ENCODE results near the gene TSPAN33.

The TSPAN33 gene

DNA sequence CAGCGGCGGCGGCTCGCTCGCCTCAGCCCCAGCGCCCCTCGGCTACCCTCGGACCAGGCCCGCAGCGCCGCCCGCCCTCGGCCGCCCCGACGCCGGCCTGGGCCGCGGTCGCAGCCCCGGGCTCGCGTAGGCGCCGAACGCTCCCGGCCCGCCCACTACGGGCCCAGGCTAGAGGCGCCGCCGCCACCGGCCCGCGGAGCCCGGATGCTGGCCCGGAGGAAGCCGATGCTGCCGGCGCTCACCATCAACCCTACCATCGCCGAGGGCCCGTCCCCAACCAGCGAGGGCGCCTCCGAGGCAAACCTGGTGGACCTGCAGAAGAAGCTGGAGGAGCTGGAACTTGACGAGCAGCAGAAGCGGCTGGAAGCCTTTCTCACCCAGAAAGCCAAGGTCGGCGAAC, 18.2 kb upstream of the TSPAN33 start:
- TF ChIP-seq, protein P1, sequence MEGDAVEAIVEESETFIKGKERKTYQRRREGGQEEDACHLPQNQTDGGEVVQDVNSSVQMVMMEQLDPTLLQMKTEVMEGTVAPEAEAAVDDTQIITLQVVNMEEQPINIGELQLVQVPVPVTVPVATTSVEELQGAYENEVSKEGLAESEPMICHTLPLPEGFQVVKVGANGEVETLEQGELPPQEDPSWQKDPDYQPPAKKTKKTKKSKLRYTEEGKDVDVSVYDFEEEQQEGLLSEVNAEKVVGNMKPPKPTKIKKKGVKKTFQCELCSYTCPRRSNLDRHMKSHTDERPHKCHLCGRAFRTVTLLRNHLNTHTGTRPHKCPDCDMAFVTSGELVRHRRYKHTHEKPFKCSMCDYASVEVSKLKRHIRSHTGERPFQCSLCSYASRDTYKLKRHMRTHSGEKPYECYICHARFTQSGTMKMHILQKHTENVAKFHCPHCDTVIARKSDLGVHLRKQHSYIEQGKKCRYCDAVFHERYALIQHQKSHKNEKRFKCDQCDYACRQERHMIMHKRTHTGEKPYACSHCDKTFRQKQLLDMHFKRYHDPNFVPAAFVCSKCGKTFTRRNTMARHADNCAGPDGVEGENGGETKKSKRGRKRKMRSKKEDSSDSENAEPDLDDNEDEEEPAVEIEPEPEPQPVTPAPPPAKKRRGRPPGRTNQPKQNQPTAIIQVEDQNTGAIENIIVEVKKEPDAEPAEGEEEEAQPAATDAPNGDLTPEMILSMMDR (IDR thresholded peaks at IDR 0.05; ENCODE audit: low read depth, low read length, missing control alignments), result no peak
- no peak overlapping the region for H3K27ac ChIP-seq
- no peak for DNase-seq
- in situ Hi-C loops (cut with HindIII; ENCODE audit: low pct_ligation_motif_present, low sequenced_read_pairs), result no loop called here
- H3K4me3 ChIP-seq (ENCODE audit: low read depth, low read length), result no peak overlapping the region
- peaks cover 4% of the 10 kb centered on the region for H3K27me3 ChIP-seq (replicated peaks)
- no peaks in the 10 kb centered on the region for H3K36me3 ChIP-seq (replicated peaks)

DNA sequence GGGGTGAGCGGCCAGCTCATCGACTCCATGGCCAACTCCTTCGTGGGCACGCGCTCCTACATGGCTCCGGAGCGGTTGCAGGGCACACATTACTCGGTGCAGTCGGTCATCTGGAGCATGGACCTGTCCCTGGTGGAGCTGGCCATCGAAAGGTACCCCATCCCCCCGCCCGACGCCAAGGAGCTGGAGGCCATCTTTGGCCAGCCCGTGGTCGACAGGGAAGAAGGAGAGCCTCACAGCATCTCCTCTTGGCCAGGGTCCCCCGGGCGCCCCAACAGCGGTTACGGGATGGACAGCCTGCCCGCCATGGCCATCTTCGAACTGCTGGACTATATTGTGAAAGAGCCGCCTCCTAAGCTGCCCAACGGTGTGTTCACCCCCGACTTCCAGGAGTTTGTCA, 17.4 kb upstream of the TSPAN33 start:
- H3K36me3 ChIP-seq (replicated peaks), result no peaks in the 10 kb centered on the region
- no peak overlapping the region for H3K27ac ChIP-seq
- TF ChIP-seq, protein P1 (IDR thresholded peaks at IDR 0.05; ENCODE audit: low read depth, low read length, missing control alignments), result no peak
- peaks cover 4% of the 10 kb centered on the region for H3K27me3 ChIP-seq (replicated peaks)
- H3K4me3 ChIP-seq (ENCODE audit: low read depth, low read length), result no peak overlapping the region
- no peak for DNase-seq
- in situ Hi-C loops (cut with HindIII; ENCODE audit: low pct_ligation_motif_present, low sequenced_read_pairs), result no loop called here

DNA sequence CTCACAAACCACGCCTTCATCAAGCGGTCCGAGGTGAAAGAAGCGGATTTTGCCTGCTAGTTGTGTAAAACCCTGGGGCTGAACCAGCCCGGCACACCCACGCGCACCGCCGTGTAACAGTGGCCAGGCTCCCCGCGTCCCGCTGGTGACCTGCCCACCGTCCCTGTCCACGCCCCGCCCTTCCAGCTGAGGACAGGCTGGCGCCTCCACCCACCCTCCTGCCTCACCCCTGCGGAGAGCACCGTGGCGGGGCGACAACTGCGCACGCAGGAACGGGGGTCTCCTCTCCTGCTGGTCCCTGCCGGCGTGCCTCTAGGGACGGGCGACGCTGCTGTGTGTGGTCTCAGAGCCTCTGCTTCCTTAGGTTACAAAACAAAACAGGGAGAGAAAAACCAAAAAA, 16.9 kb upstream of the TSPAN33 start:
- no peak for DNase-seq
- TF ChIP-seq, protein P1 (IDR thresholded peaks at IDR 0.05; ENCODE audit: low read depth, low read length, missing control alignments), result no peak
- peaks cover 4% of the 10 kb centered on the region for H3K27me3 ChIP-seq (replicated peaks)
- in situ Hi-C loops (cut with HindIII; ENCODE audit: low pct_ligation_motif_present, low sequenced_read_pairs), result no loop called here
- H3K27ac ChIP-seq, result no peak overlapping the region
- H3K4me3 ChIP-seq (ENCODE audit: low read depth, low read length), result no peak overlapping the region
- H3K36me3 ChIP-seq (replicated peaks), result no peaks in the 10 kb centered on the region

DNA sequence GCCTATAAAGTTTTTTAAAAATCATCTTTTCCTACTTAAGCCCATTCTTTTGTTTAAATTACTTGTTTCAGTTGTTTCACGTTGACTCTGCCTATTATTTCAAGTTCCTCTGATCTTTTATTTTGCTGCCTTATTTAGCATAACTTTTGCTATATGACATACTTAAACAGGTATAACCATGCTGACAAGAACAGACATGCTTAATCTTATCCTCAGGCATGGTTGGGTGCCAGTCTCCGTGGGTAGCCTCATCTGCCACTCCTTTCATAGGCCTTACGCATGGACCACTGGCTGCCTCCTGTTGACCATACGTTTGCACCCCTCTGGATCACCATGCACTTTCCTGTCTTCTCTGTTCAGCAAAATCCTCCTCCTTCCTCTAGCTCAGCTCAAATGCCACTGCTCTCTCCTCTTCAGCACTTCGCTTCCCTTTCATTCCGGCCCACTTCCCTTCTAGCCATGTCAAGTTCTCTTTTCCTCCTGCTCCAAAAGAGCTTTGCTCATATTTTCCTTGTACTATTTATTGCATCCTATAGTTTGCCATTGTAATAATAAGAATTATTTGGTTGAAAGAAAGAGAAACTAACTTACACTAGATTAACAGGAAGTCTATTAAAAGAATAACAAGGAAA, 10.0 kb upstream of the TSPAN33 start:
- in situ Hi-C loops (cut with HindIII; ENCODE audit: low pct_ligation_motif_present, low sequenced_read_pairs), result no loop called here

DNA sequence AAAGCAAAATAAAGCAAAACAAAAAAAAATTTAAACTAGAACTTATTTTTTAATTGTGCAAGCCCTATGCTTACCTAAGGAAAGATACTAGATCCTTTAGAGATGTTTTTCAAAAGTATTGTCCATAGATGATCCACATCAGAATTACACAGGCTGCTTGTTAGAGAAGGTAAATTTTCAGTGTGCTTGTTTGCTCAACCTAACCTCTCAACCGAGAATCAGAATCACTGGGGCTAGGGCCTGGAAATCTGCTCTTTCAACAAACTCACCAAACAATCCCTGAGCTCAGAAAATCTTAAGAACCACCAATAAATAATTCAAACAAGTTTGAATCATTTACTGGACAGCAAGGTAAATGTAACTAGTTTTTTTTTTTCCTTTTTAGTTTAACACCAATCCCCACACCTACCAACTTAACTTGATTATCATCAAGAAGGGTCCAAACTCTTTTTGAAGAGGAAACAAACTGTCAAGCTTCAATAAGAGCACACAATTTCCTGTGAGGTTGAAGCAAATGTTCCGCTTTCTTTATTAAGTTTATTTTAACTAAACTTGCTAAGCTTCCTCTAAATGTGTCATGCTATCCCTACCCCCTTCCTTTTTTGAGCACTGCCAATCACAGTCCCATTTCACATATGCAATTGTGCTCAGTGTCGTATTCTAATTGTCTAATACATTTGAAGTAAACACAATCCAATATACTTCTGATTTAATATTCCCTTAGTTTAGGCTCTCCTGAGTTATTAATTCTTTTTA, 7.4 kb upstream of the TSPAN33 start:
- Histone ChIP-seq H3K4me3 (ENCODE audit: low read depth, low read length) (no peak overlapping the region), H3K36me3 (replicated peaks) (no peaks in the 10 kb centered on the region), H3K27me3 (replicated peaks) (no peaks in the 10 kb centered on the region), H3K27ac (no peak overlapping the region)
- TF ChIP-seq, protein P1 (IDR thresholded peaks at IDR 0.05; ENCODE audit: low read depth, low read length, missing control alignments), result no peak
- in situ Hi-C loops (cut with HindIII; ENCODE audit: low pct_ligation_motif_present, low sequenced_read_pairs), result no loop called here
- DNase-seq, result no peak

More for the DNA sequence above, 10.0 kb upstream of the TSPAN33 start:
- Histone ChIP-seq H3K4me3 (ENCODE audit: low read depth, low read length) (no peak overlapping the region), H3K27me3 (replicated peaks) (no peaks in the 10 kb centered on the region), H3K27ac (no peak overlapping the region), H3K36me3 (replicated peaks) (no peaks in the 10 kb centered on the region)
- TF ChIP-seq, protein P1 (IDR thresholded peaks at IDR 0.05; ENCODE audit: low read depth, low read length, missing control alignments), result no peak
- DNase-seq, result no peak

All from brain microvascular endothelial cell (primary cell).